NT2/D1 (cell line): Measurements from ENCODE around the gene POLD4.

Source experiments
- SUZ12 ChIP-seq: IDR thresholded peaks from 2 replicates; pipeline ENCODE4 v1.6.1; 2011; ENCODE audit not compliant: insufficient read length, insufficient read depth; ENCODE audit errors: extremely low read depth
- YY1 ChIP-seq: IDR thresholded peaks from 2 replicates; pipeline ENCODE4 v1.6.1; 2011; ENCODE audit not compliant: insufficient read length, insufficient read depth
- ZNF274 ChIP-seq: IDR thresholded peaks from 2 replicates; pipeline ENCODE4 v1.6.1; 2011; ENCODE audit warnings: mild to moderate bottlenecking, low read depth, low read length

DNA sequence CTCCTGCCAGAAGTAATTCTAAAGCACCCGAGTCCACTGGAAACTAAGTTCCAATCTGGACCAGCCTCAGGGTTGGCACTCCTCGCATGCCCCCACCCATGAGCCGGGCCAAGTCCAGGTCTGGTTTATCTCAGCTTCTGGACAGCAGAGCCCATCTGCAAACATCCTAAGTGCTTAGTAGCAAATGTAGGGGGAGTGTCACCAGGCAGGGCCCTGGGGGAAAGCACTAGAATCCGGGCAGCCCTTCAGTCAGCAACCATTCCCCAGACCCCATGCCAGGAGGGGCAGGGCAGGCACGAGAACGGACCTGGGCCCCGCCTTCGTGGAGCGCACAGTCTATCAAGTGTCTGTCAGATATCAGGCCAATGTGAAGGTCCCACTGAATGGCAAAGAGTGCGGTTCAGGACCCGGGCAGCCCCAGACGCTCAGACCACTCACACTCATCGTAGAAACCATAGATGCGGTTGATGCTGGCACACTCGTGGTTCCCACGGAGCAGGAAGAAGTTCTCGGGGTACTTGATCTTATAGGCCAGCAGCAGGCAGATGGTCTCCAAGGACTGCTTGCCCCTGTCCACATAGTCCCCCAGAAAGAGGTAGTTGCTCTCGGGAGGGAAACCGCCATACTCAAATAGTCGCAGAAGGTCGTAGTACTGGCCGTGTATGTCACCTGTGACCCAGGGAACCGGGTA is 47.0 kb upstream of the POLD4 start:
- TF ChIP-seq YY1 (no peak), ZNF274 (no peak), SUZ12 (no peak)
